Fibroblast of villous mesenchyme (primary cell): ENCODE results near the gene NSD1. TPM values are rescaled to one million over a fixed set of nuclear protein-coding genes. Genes with fewer than 3 reads are reported as not detected.

Experiments
- DNase-seq: peaks from one replicate; pipeline ENCODE4 v3.0.0-alpha.2; 2010; ENCODE audit warnings: low read depth
- H3K4me3 ChIP-seq: 2 replicates; pipeline ENCODE4 v1.5.1; 2011; ENCODE audit warnings: low read depth, mild to moderate bottlenecking, low read length
- CTCF ChIP-seq: IDR thresholded peaks from 2 replicates; pipeline ENCODE4 v1.5.1; 2012; ENCODE audit warnings: low read depth, mild to moderate bottlenecking, low read length; ENCODE audit not compliant: insufficient read depth
- total RNA-seq: library from RNA; depleted of rRNA; stranded (reverse); fragments of >200 nt; gene quantifications from 2 replicates; pipeline ENCODE4 v1.2.3, GENCODE V29; 2012

The NSD1 gene
- total RNA-seq, 1 donor = 70.0 TPM

GRCh38 chr5:177290816-177291596 lies 157.4 kb downstream of the NSD1 start:
- DNase-seq = no peak
- H3K4me3 ChIP-seq = no peak overlapping the region
- no peak for TF ChIP-seq CTCF

- DNase-seq = no peak
- no peak overlapping the region for H3K4me3 ChIP-seq
- TF ChIP-seq CTCF = no peak
Observed at GRCh38 chr5:177291735-177292134, 158.2 kb downstream of the NSD1 start.

DNA sequence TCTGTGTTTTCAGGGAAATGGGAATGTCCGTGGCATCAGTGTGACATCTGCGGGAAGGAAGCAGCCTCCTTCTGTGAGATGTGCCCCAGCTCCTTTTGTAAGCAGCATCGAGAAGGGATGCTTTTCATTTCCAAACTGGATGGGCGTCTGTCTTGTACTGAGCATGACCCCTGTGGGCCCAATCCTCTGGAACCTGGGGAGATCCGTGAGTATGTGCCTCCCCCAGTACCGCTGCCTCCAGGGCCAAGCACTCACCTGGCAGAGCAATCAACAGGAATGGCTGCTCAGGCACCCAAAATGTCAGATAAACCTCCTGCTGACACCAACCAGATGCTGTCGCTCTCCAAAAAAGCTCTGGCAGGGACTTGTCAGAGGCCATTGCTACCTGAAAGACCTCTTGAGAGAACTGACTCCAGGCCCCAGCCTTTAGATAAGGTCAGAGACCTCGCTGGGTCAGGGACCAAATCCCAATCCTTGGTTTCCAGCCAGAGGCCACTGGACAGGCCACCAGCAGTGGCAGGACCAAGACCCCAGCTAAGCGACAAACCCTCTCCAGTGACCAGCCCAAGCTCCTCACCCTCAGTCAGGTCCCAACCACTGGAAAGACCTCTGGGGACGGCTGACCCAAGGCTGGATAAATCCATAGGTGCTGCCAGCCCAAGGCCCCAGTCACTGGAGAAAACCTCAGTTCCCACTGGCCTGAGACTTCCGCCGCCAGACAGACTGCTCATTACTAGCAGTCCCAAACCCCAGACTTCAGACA lies 160.4 kb downstream of the NSD1 start:
- no peak overlapping the region for H3K4me3 ChIP-seq
- no peak for TF ChIP-seq CTCF
- DNase-seq = no peak

DNA sequence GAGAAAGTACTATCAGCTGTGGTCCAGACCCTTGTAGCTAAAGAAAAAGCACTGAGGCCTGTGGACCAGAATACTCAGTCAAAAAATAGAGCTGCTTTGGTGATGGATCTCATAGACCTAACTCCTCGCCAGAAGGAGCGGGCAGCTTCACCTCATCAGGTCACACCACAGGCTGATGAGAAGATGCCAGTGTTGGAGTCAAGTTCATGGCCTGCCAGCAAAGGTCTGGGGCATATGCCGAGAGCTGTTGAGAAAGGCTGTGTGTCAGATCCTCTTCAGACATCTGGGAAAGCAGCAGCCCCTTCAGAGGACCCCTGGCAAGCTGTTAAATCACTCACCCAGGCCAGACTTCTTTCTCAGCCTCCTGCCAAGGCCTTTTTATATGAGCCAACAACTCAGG lies 161.1 kb downstream of the NSD1 start:
- no peak for DNase-seq
- no peak for TF ChIP-seq CTCF
- H3K4me3 ChIP-seq = no peak overlapping the region

DNA sequence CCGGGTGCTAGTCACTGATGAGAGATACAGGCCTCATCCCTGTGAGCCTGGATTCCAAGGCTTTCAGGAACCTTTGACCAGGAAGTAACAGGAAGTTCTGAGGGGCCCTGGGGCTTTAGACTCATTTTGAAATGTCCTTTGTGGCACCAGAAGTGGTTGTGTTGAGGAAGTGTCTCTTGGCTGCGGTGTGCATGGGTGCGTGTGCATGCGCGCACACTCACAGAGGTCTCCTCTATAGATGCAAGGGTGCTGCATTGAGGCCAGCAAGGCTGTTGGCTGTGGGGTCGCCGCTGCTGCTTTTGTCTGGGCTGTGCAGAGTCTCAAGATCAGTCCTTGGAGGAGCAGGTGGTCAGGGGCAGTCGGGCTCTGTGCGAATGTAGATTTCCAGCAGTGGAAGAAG lies 162.4 kb downstream of the NSD1 start:
- no peak for TF ChIP-seq CTCF
- no peak for DNase-seq
- no peak overlapping the region for H3K4me3 ChIP-seq

DNA sequence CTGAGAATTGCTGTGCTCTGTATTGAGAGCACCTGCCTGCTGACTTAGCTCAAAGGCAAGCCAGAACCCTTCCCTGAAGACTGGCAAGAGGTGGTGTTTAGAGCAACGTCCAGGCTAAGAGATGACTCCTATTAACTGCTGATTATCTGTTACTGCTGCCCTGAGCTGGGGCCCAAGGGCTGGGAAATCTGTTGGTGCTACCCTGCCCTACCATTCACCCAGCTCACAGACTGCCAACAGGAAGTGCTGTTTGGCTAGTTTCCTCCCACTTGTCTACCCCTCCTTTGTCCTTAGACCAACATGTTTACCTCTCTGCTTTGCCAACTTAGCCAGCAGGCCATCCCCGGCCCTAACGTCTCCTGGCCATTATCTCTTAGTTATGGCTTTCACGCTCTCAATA lies 163.0 kb downstream of the NSD1 start:
- TF ChIP-seq CTCF = no peak
- no peak overlapping the region for H3K4me3 ChIP-seq
- no peak for DNase-seq
